ENCODE results near the gene FOXN3. TPM values are rescaled to one million over a fixed set of nuclear protein-coding genes. Genes with fewer than 3 reads are reported as not detected.

The FOXN3 gene
- polyA plus RNA-seq, 1 donor from 2014 or later = 10.3 TPM

DNA sequence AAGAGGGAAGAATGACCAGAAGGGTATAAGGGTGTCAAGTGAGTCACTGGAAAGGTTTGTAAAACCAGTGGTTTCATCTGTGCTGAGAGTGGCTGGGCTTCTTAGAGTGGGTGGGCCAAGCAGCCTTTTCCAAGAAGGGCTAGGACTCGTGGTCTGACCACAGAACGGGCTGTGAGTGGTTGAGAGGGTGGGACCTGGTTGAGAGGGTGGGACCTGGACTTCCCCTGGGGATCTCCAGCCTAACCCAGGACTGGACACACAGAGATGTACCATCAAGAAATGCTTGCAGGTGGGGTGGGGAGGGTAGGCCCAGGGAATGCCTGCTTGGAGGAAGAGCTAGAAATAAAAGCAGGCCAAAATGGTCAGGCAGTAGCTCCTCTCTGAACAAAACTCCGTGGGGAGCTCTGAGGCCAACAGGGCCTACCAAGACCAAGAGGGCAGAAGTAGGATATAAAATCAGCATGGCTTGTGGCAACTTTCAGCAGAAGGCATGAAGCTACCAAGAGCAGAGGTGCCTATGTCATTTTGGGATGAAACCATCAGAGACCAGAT, 140.5 kb downstream of the FOXN3 start:
- no peaks in the 10 kb centered on the region for H3K9me3 ChIP-seq (ENCODE audit: low read length)
- H3K4me3 ChIP-seq (ENCODE audit: low read length) = no peak overlapping the region
- H3K9me2 ChIP-seq (ENCODE audit: insufficient read depth, low read length) = no peaks in the 10 kb centered on the region
- H3K36me3 ChIP-seq (ENCODE audit: insufficient read depth, low read length) = peaks cover 7% of the 10 kb centered on the region
- H3K9ac ChIP-seq (ENCODE audit: low read length) = no peak overlapping the region
- no peaks in the 10 kb centered on the region for H3K79me2 ChIP-seq (replicated peaks; ENCODE audit: insufficient read depth, low read length)
- no peak overlapping the region for H3K27ac ChIP-seq (ENCODE audit: low read length)
- H3K4me2 ChIP-seq (ENCODE audit: low read length) = no peak overlapping the region
- no peak overlapping the region for H2AFZ ChIP-seq (ENCODE audit: low read depth, low read length)
- TF ChIP-seq, protein P1, sequence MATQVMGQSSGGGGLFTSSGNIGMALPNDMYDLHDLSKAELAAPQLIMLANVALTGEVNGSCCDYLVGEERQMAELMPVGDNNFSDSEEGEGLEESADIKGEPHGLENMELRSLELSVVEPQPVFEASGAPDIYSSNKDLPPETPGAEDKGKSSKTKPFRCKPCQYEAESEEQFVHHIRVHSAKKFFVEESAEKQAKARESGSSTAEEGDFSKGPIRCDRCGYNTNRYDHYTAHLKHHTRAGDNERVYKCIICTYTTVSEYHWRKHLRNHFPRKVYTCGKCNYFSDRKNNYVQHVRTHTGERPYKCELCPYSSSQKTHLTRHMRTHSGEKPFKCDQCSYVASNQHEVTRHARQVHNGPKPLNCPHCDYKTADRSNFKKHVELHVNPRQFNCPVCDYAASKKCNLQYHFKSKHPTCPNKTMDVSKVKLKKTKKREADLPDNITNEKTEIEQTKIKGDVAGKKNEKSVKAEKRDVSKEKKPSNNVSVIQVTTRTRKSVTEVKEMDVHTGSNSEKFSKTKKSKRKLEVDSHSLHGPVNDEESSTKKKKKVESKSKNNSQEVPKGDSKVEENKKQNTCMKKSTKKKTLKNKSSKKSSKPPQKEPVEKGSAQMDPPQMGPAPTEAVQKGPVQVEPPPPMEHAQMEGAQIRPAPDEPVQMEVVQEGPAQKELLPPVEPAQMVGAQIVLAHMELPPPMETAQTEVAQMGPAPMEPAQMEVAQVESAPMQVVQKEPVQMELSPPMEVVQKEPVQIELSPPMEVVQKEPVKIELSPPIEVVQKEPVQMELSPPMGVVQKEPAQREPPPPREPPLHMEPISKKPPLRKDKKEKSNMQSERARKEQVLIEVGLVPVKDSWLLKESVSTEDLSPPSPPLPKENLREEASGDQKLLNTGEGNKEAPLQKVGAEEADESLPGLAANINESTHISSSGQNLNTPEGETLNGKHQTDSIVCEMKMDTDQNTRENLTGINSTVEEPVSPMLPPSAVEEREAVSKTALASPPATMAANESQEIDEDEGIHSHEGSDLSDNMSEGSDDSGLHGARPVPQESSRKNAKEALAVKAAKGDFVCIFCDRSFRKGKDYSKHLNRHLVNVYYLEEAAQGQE (IDR thresholded peaks at IDR 0.05; ENCODE audit: borderline replicate concordance) = no peak
- TF ChIP-seq EP300 (conservative IDR thresholded peaks at IDR 0.05; ENCODE audit: poor library complexity, severe bottlenecking) = no peak
- TF ChIP-seq, protein P2, sequence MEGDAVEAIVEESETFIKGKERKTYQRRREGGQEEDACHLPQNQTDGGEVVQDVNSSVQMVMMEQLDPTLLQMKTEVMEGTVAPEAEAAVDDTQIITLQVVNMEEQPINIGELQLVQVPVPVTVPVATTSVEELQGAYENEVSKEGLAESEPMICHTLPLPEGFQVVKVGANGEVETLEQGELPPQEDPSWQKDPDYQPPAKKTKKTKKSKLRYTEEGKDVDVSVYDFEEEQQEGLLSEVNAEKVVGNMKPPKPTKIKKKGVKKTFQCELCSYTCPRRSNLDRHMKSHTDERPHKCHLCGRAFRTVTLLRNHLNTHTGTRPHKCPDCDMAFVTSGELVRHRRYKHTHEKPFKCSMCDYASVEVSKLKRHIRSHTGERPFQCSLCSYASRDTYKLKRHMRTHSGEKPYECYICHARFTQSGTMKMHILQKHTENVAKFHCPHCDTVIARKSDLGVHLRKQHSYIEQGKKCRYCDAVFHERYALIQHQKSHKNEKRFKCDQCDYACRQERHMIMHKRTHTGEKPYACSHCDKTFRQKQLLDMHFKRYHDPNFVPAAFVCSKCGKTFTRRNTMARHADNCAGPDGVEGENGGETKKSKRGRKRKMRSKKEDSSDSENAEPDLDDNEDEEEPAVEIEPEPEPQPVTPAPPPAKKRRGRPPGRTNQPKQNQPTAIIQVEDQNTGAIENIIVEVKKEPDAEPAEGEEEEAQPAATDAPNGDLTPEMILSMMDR (IDR thresholded peaks at IDR 0.05; ENCODE audit: poor library complexity, severe bottlenecking) = no peak
- no peak for TF ChIP-seq MXI1 (conservative IDR thresholded peaks at IDR 0.05; ENCODE audit: poor library complexity, severe bottlenecking)
- no peak for TF ChIP-seq TAF1 (IDR thresholded peaks at IDR 0.05; ENCODE audit: low read depth)
- no peak for TF ChIP-seq POLR2AphosphoS5 (IDR thresholded peaks at IDR 0.05)
- TF ChIP-seq EZH2 (IDR thresholded peaks at IDR 0.05; ENCODE audit: borderline replicate concordance, insufficient read depth, low read length, poor library complexity, severe bottlenecking) = no peak
- no peak for TF ChIP-seq RAD21 (conservative IDR thresholded peaks at IDR 0.05)
- no peak for TF ChIP-seq SMC3 (conservative IDR thresholded peaks at IDR 0.05; ENCODE audit: poor library complexity)
- H3F3A ChIP-seq (ENCODE audit: insufficient read depth, low read length, poor library complexity, severe bottlenecking) = no peaks in the 10 kb centered on the region
- H4K20me1 ChIP-seq (ENCODE audit: insufficient read depth) = no peaks in the 10 kb centered on the region
- H3K27me3 ChIP-seq (ENCODE audit: insufficient read depth, low read depth, low read length) = no peaks in the 10 kb centered on the region

DNA sequence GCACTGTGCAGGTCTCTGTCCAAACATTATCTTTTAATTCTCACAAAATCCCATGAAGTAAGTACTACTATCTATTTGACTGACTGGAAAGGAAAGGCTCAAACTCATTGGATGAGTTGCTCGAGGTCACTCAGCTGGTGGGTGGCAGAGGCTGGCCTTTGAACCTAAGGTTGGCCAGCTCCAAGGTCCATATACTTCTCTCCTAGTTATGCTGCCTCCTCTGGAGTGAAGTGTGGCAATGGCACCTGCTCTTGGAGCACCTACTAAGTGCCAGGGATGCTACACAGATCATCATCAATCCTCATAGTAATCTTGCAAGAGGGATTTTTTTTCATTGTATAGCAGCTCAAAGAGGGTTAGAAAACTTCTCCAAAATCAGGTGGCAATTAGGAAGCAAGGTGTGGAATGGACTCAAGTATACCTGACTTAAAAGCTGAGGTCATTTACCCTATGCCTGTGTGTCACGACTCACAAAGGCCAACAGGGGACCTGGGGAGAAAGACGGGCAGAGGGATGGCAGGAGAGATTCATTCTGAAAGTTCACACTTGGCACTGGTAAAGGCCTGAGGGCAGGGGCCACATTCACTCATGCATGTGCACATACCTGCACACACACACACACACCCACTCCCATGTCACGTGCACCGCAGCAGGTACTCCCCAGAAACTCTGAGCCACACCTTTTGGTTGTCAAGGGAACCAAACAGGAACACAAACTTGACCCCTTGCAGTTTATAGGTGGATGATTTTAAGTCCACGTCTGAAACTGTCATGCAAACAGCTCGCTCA, 146.4 kb downstream of the FOXN3 start:
- Histone ChIP-seq H4K20me1 (ENCODE audit: insufficient read depth) (no peaks in the 10 kb centered on the region), H3K27me3 (ENCODE audit: insufficient read depth, low read depth, low read length) (no peaks in the 10 kb centered on the region), H2AFZ (ENCODE audit: low read depth, low read length) (no peak overlapping the region), H3K27ac (ENCODE audit: low read length) (no peak overlapping the region), H3F3A (ENCODE audit: insufficient read depth, low read length, poor library complexity, severe bottlenecking) (no peaks in the 10 kb centered on the region), H3K4me3 (ENCODE audit: low read length) (no peak overlapping the region), H3K36me3 (ENCODE audit: insufficient read depth, low read length) (no peaks in the 10 kb centered on the region), H3K9me3 (ENCODE audit: low read length) (no peaks in the 10 kb centered on the region), H3K4me2 (ENCODE audit: low read length) (no peak overlapping the region), H3K79me2 (replicated peaks; ENCODE audit: insufficient read depth, low read length) (no peaks in the 10 kb centered on the region), H3K9ac (ENCODE audit: low read length) (no peak overlapping the region), H3K9me2 (ENCODE audit: insufficient read depth, low read length) (no peaks in the 10 kb centered on the region)
- TF ChIP-seq TAF1 (IDR thresholded peaks at IDR 0.05; ENCODE audit: low read depth) (no peak), EZH2 (IDR thresholded peaks at IDR 0.05; ENCODE audit: borderline replicate concordance, insufficient read depth, low read length, poor library complexity, severe bottlenecking) (no peak), MXI1 (conservative IDR thresholded peaks at IDR 0.05; ENCODE audit: poor library complexity, severe bottlenecking) (no peak)

All from neural cell (in vitro differentiated cells).